Small intestine (tissue), 7 donors: ENCODE measurements around the gene MGA. TPM values are rescaled to one million over a fixed set of nuclear protein-coding genes. Genes with fewer than 3 reads are reported as not detected.
A peak's percentile ranks its signal among the peaks of the same experiment; 100 is the strongest.

Source experiments
- DNase-seq, 2 donors: peaks; one replicate each; pipeline versions ENCODE4 v3.0.0 to v3.0.0-alpha.2; 2013
- FAIRE-seq: peaks from 2 replicates; lab custom pipeline; 2012; peaks lifted over from hg19 to GRCh38; lab: Jason Lieb, UNC
- H3K27ac ChIP-seq, 3 donors: one replicate each; pipeline ENCODE4 v1.5.1; 2013; ENCODE audit warnings: low read length in 2 of 3, mild to moderate bottlenecking in 2 of 3, control low read depth in 1 of 3, inconsistent platforms in 1 of 3, low read depth in 1 of 3, moderate library complexity in 1 of 3
- H3K27me3 ChIP-seq, 3 donors: one replicate each; pipeline ENCODE4 v1.6.1; 2013; ENCODE audit warnings: low read length in 3 of 3, inconsistent platforms in 1 of 3; ENCODE audit not compliant: control insufficient read depth in 3 of 3, insufficient read depth in 3 of 3
- H3K36me3 ChIP-seq, 3 donors: one replicate each; pipeline ENCODE4 v1.6.1; 2013; ENCODE audit warnings: low read length in 3 of 3, inconsistent platforms in 1 of 3, low read depth in 1 of 3, mild to moderate bottlenecking in 1 of 3, moderate library complexity in 1 of 3; ENCODE audit not compliant: control insufficient read depth in 3 of 3, insufficient read depth in 2 of 3
- H3K4me1 ChIP-seq, 3 donors: one replicate each; pipeline ENCODE4 v1.6.1; 2013; ENCODE audit warnings: low read length in 2 of 3, inconsistent platforms in 1 of 3, low read depth in 1 of 3, mild to moderate bottlenecking in 1 of 3, moderate library complexity in 1 of 3; ENCODE audit not compliant: control insufficient read depth in 3 of 3, insufficient read depth in 2 of 3
- H3K4me3 ChIP-seq, 3 donors: one replicate each; pipeline ENCODE4 v1.5.1; 2013; ENCODE audit warnings: low read length in 3 of 3, control low read depth in 1 of 3, inconsistent platforms in 1 of 3, low read depth in 1 of 3, mild to moderate bottlenecking in 1 of 3, moderate library complexity in 1 of 3
- H3K9me3 ChIP-seq, 2 donors: one replicate each; pipeline ENCODE4 v1.6.1; 2013; ENCODE audit warnings: low read depth in 1 of 2, low read length in 1 of 2; ENCODE audit not compliant: control insufficient read depth in 2 of 2, insufficient read depth in 1 of 2
- WGBS, 3 donors: extraction: QIAGEN DNeasy Blood & Tissue Kit; methylation state at CpG; one replicate each; pipeline ENCODE4 v1.1.7; 2013; 5-methylcytosine and 5-hydroxymethylcytosine counted together
- polyA plus RNA-seq, 4 donors: library from polyadenylated mRNA; stranded (reverse) in 3 of 4; unstranded in 1 of 4; fragments of 200-250 nt in 3 of 4; fragments of 120-200 nt in 1 of 4; gene quantifications; one replicate each; pipeline versions ENCODE4 v1.2.1 to v1.2.3, GENCODE V29; 2013
- donor health status: healthy with polysubstance abuse.
- donor health status: control.
- donor health status: control.
- donor health status: Bipolar disorder and iron deficiency.
- donor health status: healthy.

The MGA gene
- polyA plus RNA-seq, 4 donors, result 1.4 to 21.0 (median 3.7) TPM

- peak overlapping the region; percentile 33 to 61 (median 60) for H3K4me3 ChIP-seq
- no peak for DNase-seq
- H3K9me3 ChIP-seq, result peaks cover 0 to 12% of the 10 kb centered on the region in 2 donors
- peaks cover 2 to 22% (median 3%) of the 10 kb centered on the region in 3 donors for H3K4me1 ChIP-seq
- peak overlapping the region; percentile 88 to 98 (median 92) for H3K27ac ChIP-seq
- 1 to 2% (median 1%) methylated on average over 9 of the region's 9 CpGs for WGBS, 3 donors
- no peak for FAIRE-seq
- peaks cover 0 to 3% (median 0%) of the 10 kb centered on the region in 3 donors for H3K27me3 ChIP-seq
- H3K36me3 ChIP-seq, result no peaks in the 10 kb centered on the region
These were observed 893 bp downstream of the MGA start for GRCh38 chr15:41661078-41661517.

- peak overlapping the region; percentile 14 to 61 (median 60) for H3K4me3 ChIP-seq
- H3K27me3 ChIP-seq, result peaks cover 0 to 3% (median 0%) of the 10 kb centered on the region in 3 donors
- peak; percentile 77 to 89 for DNase-seq
- FAIRE-seq, result no peak
- H3K9me3 ChIP-seq, result peaks cover 0 to 12% of the 10 kb centered on the region in 2 donors
- H3K27ac ChIP-seq, result peak overlapping the region; percentile 33 to 98 (median 88)
- no peaks in the 10 kb centered on the region for H3K36me3 ChIP-seq
- H3K4me1 ChIP-seq, result peaks cover 2 to 22% (median 3%) of the 10 kb centered on the region in 3 donors
- WGBS, 3 donors, result 0 to 1% (median 1%) methylated on average over 40 to 44 of the region's 44 CpGs
These were observed 1.5 kb downstream of the MGA start for GRCh38 chr15:41661518-41662225.

GRCh38 chr15:41666353-41666920, 6.2 kb downstream of the MGA start:
- H3K27me3 ChIP-seq, result no peaks in the 10 kb centered on the region
- peaks cover 0 to 8% (median 0%) of the 10 kb centered on the region in 3 donors for H3K4me1 ChIP-seq
- peaks cover 0 to 3% (median 2%) of the 10 kb centered on the region in 3 donors for H3K36me3 ChIP-seq
- WGBS, 3 donors, result 65 to 75% (median 74%) methylated on average over 3 of the region's 3 CpGs
- no peak overlapping the region for H3K4me3 ChIP-seq
- H3K9me3 ChIP-seq, result no peaks in the 10 kb centered on the region
- no peak for FAIRE-seq
- DNase-seq, result no peak
- H3K27ac ChIP-seq, result no peak overlapping the region

DNA sequence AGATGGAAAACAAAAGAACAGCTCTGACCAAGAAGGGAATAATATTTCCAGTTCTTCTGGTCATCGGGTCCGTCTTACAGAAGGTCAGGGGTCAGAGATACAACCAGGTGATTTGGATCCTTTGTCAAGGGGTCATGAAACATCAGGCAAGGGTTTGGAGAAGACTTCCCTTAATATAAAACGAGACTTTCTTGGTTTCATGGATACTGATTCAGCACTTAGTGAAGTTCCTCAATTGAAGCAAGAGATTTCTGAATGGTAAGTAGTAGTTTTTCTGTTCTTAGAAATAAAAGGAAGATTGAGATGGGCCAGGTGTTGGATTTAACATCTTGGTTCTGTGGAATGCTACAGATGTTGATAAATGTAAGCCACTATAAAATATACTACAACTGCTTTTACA, 9.5 kb downstream of the MGA start:
- peaks cover 0 to 11% (median 3%) of the 10 kb centered on the region in 3 donors for H3K36me3 ChIP-seq
- no peak for DNase-seq
- H3K4me3 ChIP-seq, result no peak overlapping the region
- no peak overlapping the region for H3K27ac ChIP-seq
- no peaks in the 10 kb centered on the region for H3K9me3 ChIP-seq
- no peak for FAIRE-seq
- no peaks in the 10 kb centered on the region for H3K4me1 ChIP-seq
- H3K27me3 ChIP-seq, result no peaks in the 10 kb centered on the region
- WGBS, 3 donors, result 84 to 91% (median 90%) methylated on average over 3 of the region's 3 CpGs

GRCh38 chr15:41671656-41672648, 11.7 kb downstream of the MGA start:
- H3K4me3 ChIP-seq, result no peak overlapping the region
- 65 to 70% (median 65%) methylated on average over 7 of the region's 7 CpGs for WGBS, 3 donors
- no peaks in the 10 kb centered on the region for H3K27me3 ChIP-seq
- no peaks in the 10 kb centered on the region for H3K4me1 ChIP-seq
- H3K9me3 ChIP-seq, result no peaks in the 10 kb centered on the region
- DNase-seq, result no peak
- H3K36me3 ChIP-seq, result peaks cover 0 to 19% (median 4%) of the 10 kb centered on the region in 3 donors
- no peak overlapping the region for H3K27ac ChIP-seq
- FAIRE-seq, result no peak

DNA sequence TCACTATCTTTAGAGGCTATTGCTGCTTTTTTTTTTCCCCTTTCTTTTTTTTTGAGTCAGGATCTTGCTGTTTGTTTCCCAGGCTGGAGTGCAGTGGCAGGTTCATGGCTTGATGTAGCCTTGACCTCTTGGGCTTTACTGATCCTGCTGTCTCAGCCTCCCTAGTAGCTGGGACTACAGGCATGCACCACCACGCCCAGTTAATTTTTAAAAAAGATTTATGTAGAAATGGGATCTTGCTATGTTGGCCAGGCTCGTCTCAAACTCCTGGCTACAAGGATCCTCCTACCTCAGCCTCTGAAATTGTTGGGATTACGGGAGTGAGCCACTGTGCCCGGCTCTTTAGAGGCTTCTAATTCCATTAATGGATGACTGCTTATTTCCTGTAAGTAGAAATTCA, 15.1 kb downstream of the MGA start:
- H3K27ac ChIP-seq, result no peak overlapping the region
- peaks cover 0 to 26% (median 1%) of the 10 kb centered on the region in 3 donors for H3K36me3 ChIP-seq
- no peaks in the 10 kb centered on the region for H3K4me1 ChIP-seq
- no peak overlapping the region for H3K4me3 ChIP-seq
- DNase-seq, result no peak
- peaks cover 0 to 12% of the 10 kb centered on the region in 2 donors for H3K9me3 ChIP-seq
- no peak for FAIRE-seq
- no peaks in the 10 kb centered on the region for H3K27me3 ChIP-seq
- WGBS, 3 donors, result 92 to 94% (median 92%) methylated on average over 4 of the region's 4 CpGs

- H3K9me3 ChIP-seq, result peaks cover 0 to 12% of the 10 kb centered on the region in 2 donors
- H3K27me3 ChIP-seq, result no peaks in the 10 kb centered on the region
- WGBS, 3 donors, result 97 to 98% (median 97%) methylated on average over 4 of the region's 4 CpGs
- no peak overlapping the region for H3K4me3 ChIP-seq
- FAIRE-seq, result no peak
- peaks cover 0 to 26% (median 1%) of the 10 kb centered on the region in 3 donors for H3K36me3 ChIP-seq
- no peak for DNase-seq
- H3K4me1 ChIP-seq, result no peaks in the 10 kb centered on the region
- H3K27ac ChIP-seq, result no peak overlapping the region
These were observed 18.5 kb downstream of the MGA start for GRCh38 chr15:41678742-41679141.

- H3K36me3 ChIP-seq, result peaks cover 0 to 4% (median 2%) of the 10 kb centered on the region in 3 donors
- no peak overlapping the region for H3K27ac ChIP-seq
- H3K27me3 ChIP-seq, result no peaks in the 10 kb centered on the region
- no peaks in the 10 kb centered on the region for H3K4me1 ChIP-seq
- no peak for FAIRE-seq
- peaks cover 0 to 3% of the 10 kb centered on the region in 2 donors for H3K9me3 ChIP-seq
- 90 to 95% (median 93%) methylated on average over 4 of the region's 4 CpGs for WGBS, 3 donors
- DNase-seq, result no peak
- H3K4me3 ChIP-seq, result no peak overlapping the region
These were observed 23.8 kb downstream of the MGA start for GRCh38 chr15:41683955-41684354.
